Measurements from ENCODE around the gene WASHC4.

- TF ChIP-seq CTCF (IDR thresholded peaks at IDR 0.05) (no peak), POLR2A (IDR thresholded peaks at IDR 0.05) (no peak)
These were observed 37.4 kb upstream of the WASHC4 start for GRCh38 chr12:105069936-105070702.
